Measurements from ENCODE around the gene HMOX1. TPM values are rescaled to one million over a fixed set of nuclear protein-coding genes. Genes with fewer than 3 reads are reported as not detected.
A peak's percentile ranks its signal among the peaks of the same experiment; 100 is the strongest.
"Not testable (repeated sequence)": the region's sequence is repeated elsewhere in the genome, so short reads cannot be mapped to it uniquely, and the experiment has no call there.

The HMOX1 gene
- total RNA-seq, 2 donors from 2014 or later: 0.14 to 0.48 TPM

GRCh38 chr22:35432228-35432905 is 51.5 kb downstream of the HMOX1 start:
- no peak for ATAC-seq
- peaks cover 26 to 50% of the 10 kb centered on the region in 2 donors for H3K36me3 Mint-ChIP-seq
- no peaks in the 10 kb centered on the region for H3K9me3 Mint-ChIP-seq
- no peak overlapping the region for H3K27ac Mint-ChIP-seq
- no peak for DNase-seq (ENCODE audit: low spot score in 2 of 2)

- no peak for DNase-seq (ENCODE audit: low spot score in 2 of 2)
- Mint-ChIP-seq H3K27ac (no peak overlapping the region), H3K9me3 (peaks cover 0 to 11% of the 10 kb centered on the region in 2 donors), H3K36me3 (peaks cover 40 to 56% of the 10 kb centered on the region in 2 donors)
- ATAC-seq: no peak
These were observed 53.3 kb downstream of the HMOX1 start for GRCh38 chr22:35434061-35434710.

GRCh38 chr22:35435201-35435740 is 54.4 kb downstream of the HMOX1 start:
- ATAC-seq (no peak), DNase-seq (ENCODE audit: low spot score in 2 of 2) (no peak)
- H3K9me3 Mint-ChIP-seq: peaks cover 0 to 12% of the 10 kb centered on the region in 2 donors
- peaks cover 36 to 51% of the 10 kb centered on the region in 2 donors for H3K36me3 Mint-ChIP-seq
- no peak overlapping the region for H3K27ac Mint-ChIP-seq

- Mint-ChIP-seq H3K36me3 (peaks cover 35 to 49% of the 10 kb centered on the region in 2 donors), H3K27ac (peak overlapping the region in 1 of 2 donors; percentile 65), H3K9me3 (peaks cover 0 to 12% of the 10 kb centered on the region in 2 donors)
- no peak for DNase-seq (ENCODE audit: low spot score in 2 of 2)
- ATAC-seq: no peak
These were observed 55.5 kb downstream of the HMOX1 start for GRCh38 chr22:35436421-35436820.

- Mint-ChIP-seq H3K27ac (peak overlapping the region in 1 of 2 donors; percentile 49), H3K9me3 (peaks cover 0 to 12% of the 10 kb centered on the region in 2 donors), H3K36me3 (peaks cover 28 to 42% of the 10 kb centered on the region in 2 donors)
- ATAC-seq (peak; percentile 40 to 53), DNase-seq (ENCODE audit: low spot score in 2 of 2) (peak in 1 of 2 donors; percentile 27)
These were observed 56.2 kb downstream of the HMOX1 start for GRCh38 chr22:35437049-35437448.

GRCh38 chr22:35438673-35439364 is 57.9 kb downstream of the HMOX1 start:
- not testable (repeated sequence) for ATAC-seq

GRCh38 chr22:35439365-35439717 is 58.4 kb downstream of the HMOX1 start:
- Mint-ChIP-seq H3K36me3 (peaks cover 16 to 21% of the 10 kb centered on the region in 2 donors), H3K27ac (peak overlapping the region in 1 of 2 donors; percentile 19), H3K9me3 (peaks cover 0 to 12% of the 10 kb centered on the region in 2 donors)
- no peak for ATAC-seq
- no peak for DNase-seq (ENCODE audit: low spot score in 2 of 2)

More at GRCh38 chr22:35438673-35439364, 57.9 kb downstream of the HMOX1 start:
- H3K36me3 Mint-ChIP-seq: peaks cover 16 to 25% of the 10 kb centered on the region in 2 donors
- H3K9me3 Mint-ChIP-seq: peaks cover 0 to 12% of the 10 kb centered on the region in 2 donors
- H3K27ac Mint-ChIP-seq; DNase-seq (ENCODE audit: low spot score in 2 of 2): not testable (repeated sequence)

DNA sequence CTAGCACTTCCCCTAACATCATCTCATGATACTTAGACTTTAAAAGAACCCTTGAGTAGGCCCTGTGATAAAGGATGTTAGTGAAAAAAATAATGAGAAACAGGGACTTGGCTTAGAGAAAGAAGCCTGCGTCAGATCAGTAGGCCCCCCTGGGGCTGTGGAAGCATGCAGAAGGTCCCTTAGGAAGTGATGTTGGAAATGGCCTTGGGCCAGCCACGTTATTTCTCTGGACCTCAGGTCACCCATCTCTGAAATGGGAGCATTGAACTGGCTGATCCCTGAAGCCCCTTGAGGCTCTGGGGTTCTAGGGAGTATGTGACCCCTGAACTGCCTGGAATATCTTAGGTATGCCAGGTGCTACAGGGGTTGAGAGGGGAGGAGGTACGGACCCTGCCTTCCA is 59.2 kb downstream of the HMOX1 start:
- ATAC-seq (no peak), DNase-seq (ENCODE audit: low spot score in 2 of 2) (no peak)
- H3K27ac Mint-ChIP-seq: no peak overlapping the region
- peaks cover 0 to 12% of the 10 kb centered on the region in 2 donors for H3K9me3 Mint-ChIP-seq
- peaks cover 15 to 16% of the 10 kb centered on the region in 2 donors for H3K36me3 Mint-ChIP-seq

- DNase-seq (ENCODE audit: low spot score in 2 of 2) (no peak), ATAC-seq (no peak)
- Mint-ChIP-seq H3K27ac (peak overlapping the region in 1 of 2 donors; percentile 31), H3K36me3 (peaks cover 11 to 16% of the 10 kb centered on the region in 2 donors), H3K9me3 (peaks cover 0 to 12% of the 10 kb centered on the region in 2 donors)
These were observed 60.7 kb downstream of the HMOX1 start for GRCh38 chr22:35441489-35442100.

GRCh38 chr22:35442471-35442870 is 61.6 kb downstream of the HMOX1 start:
- Mint-ChIP-seq H3K36me3 (peaks cover 5 to 13% of the 10 kb centered on the region in 2 donors), H3K9me3 (peaks cover 0 to 12% of the 10 kb centered on the region in 2 donors), H3K27ac (no peak overlapping the region)
- no peak for ATAC-seq
- DNase-seq (ENCODE audit: low spot score in 2 of 2): no peak

DNA sequence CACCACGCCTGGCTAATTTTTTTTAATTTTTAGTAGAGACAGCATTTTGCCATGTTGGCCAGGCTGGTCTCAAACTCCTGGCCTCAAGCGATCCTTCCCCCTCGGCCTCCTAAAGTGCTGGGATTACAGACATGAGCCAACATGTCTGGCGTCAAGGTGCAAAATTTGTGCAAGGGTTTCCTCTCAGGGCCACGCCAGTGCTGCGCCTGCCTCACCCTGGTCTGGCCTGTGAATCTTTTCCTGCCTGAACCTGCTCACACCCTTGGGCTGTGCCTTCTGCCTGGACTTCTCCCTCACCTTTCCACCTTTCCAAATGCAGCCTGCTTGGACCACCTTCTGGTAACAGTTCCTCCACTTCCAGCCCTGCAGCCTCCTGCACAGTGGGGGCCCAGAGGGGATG is 62.4 kb downstream of the HMOX1 start:
- peak overlapping the region in 1 of 2 donors; percentile 57 for H3K27ac Mint-ChIP-seq
- ATAC-seq: no peak
- DNase-seq (ENCODE audit: low spot score in 2 of 2): no peak
- H3K9me3 Mint-ChIP-seq: peaks cover 0 to 10% of the 10 kb centered on the region in 2 donors
- peaks cover 0 to 8% of the 10 kb centered on the region in 2 donors for H3K36me3 Mint-ChIP-seq

Other genes starting within 250 kb of the HMOX1 start
- gene HMGXB4, start 123.6 kb upstream of the HMOX1 start, total RNA-seq: 10 to 100 TPM; 35.4 to 36.5 TPM
- 10 to 100 TPM; 28.5 to 56.7 TPM for gene TOM1, start 81.2 kb upstream of the HMOX1 start, total RNA-seq
- gene MCM5, start 19.0 kb downstream of the HMOX1 start, total RNA-seq: 100 to 1,000 TPM; 157 to 310 TPM
- under 1 TPM; 0.08 to 0.46 TPM for gene RASD2, start 159.7 kb downstream of the HMOX1 start, total RNA-seq
- under 1 TPM in 1 of 2 donors, not detected in 1; 0.47 TPM for gene MB, start 236.2 kb downstream of the HMOX1 start, total RNA-seq

All from activated naive CD4-positive, alpha-beta T cell treated with anti-CD3 and anti-CD28 coated beads, Interleukin-2, amount 50 U/mL, for 72 hours (primary cell).